Neuronal stem cell (in vitro differentiated cells): ENCODE results near the gene CDK8.

Experiments
- DNase-seq: peaks from one replicate; pipeline ENCODE4 v3.0.0-alpha.2; 2013; ENCODE audit warnings: low spot score
- H2AFZ ChIP-seq: one replicate; pipeline ENCODE4 v1.6.1; 2013; ENCODE audit warnings: mild to moderate bottlenecking, low read length, inconsistent platforms
- H2AK5ac ChIP-seq: 2 replicates; pipeline ENCODE4 v1.6.1; 2013; ENCODE audit warnings: low read depth, mild to moderate bottlenecking, inconsistent platforms, low read length, moderate library complexity, mixed read lengths
- H2BK120ac ChIP-seq: 2 replicates; pipeline ENCODE4 v1.6.1; 2013; ENCODE audit warnings: low read depth, mild to moderate bottlenecking, inconsistent platforms, low read length, moderate library complexity, mixed read lengths
- H2BK12ac ChIP-seq: one replicate; pipeline ENCODE4 v1.6.1; 2013; ENCODE audit warnings: low read length, inconsistent platforms
- H2BK15ac ChIP-seq: 2 replicates; pipeline ENCODE4 v1.6.1; 2013; ENCODE audit warnings: mild to moderate bottlenecking, low read length, inconsistent platforms, mixed read lengths
- H2BK5ac ChIP-seq: one replicate; pipeline ENCODE4 v1.6.1; 2013; ENCODE audit warnings: inconsistent platforms, mild to moderate bottlenecking, low read length, moderate library complexity
- H3K14ac ChIP-seq: one replicate; pipeline ENCODE4 v1.6.1; 2013; ENCODE audit warnings: low read length, inconsistent platforms
- H3K18ac ChIP-seq: 2 replicates; pipeline ENCODE4 v1.6.1; 2013; ENCODE audit warnings: low read length, inconsistent platforms
- H3K23ac ChIP-seq: 2 replicates; pipeline ENCODE4 v1.6.1; 2013; ENCODE audit warnings: low read depth, mild to moderate bottlenecking, mixed read lengths, low read length, inconsistent platforms; ENCODE audit not compliant: poor library complexity
- H3K27ac ChIP-seq: replicated peaks from 3 replicates; pipeline ENCODE4 v1.5.1; 2013; ENCODE audit warnings: low read length, inconsistent platforms
- H3K27me3 ChIP-seq, 3 experiments: 2 replicates each; pipeline ENCODE4 v1.6.1; 2013; ENCODE audit warnings: low read length in 3 of 3, mild to moderate bottlenecking in 2 of 3, inconsistent platforms in 1 of 3, low read depth in 1 of 3, mixed read lengths in 1 of 3, moderate library complexity in 1 of 3; ENCODE audit not compliant: control insufficient read depth in 3 of 3, insufficient read depth in 3 of 3
- H3K36me3 ChIP-seq, 2 donors: replicated peaks in 1 of 2; 2 replicates each; pipeline ENCODE4 v1.6.1; 2013; ENCODE audit warnings: low read length in 2 of 2; ENCODE audit not compliant: control insufficient read depth in 2 of 2, insufficient read depth in 2 of 2
- H3K4ac ChIP-seq: 2 replicates; pipeline ENCODE4 v1.6.1; 2013; ENCODE audit warnings: inconsistent platforms, mild to moderate bottlenecking, low read length, moderate library complexity
- H3K4me1 ChIP-seq, 2 donors: 1 replicate in 1 of 2; 2 replicates in 1 of 2; pipeline ENCODE4 v1.6.1; 2013; ENCODE audit warnings: low read length in 2 of 2, low read depth in 1 of 2; ENCODE audit not compliant: control insufficient read depth in 2 of 2, insufficient read depth in 1 of 2
- H3K4me2 ChIP-seq: one replicate; pipeline ENCODE4 v1.6.1; 2013; ENCODE audit warnings: mild to moderate bottlenecking, low read length, inconsistent platforms; ENCODE audit not compliant: insufficient read depth, poor library complexity, severe bottlenecking
- H3K4me3 ChIP-seq, 2 donors: 2 replicates each; pipeline ENCODE4 v1.5.1; 2013; ENCODE audit warnings: low read length in 2 of 2, mild to moderate bottlenecking in 2 of 2, inconsistent platforms in 1 of 2, moderate library complexity in 1 of 2
- H3K79me1 ChIP-seq: one replicate; pipeline ENCODE4 v1.6.1; 2013; ENCODE audit warnings: low read depth, mild to moderate bottlenecking, inconsistent platforms, low read length, moderate library complexity
- H3K9ac ChIP-seq: one replicate; pipeline ENCODE4 v1.6.1; 2013; ENCODE audit warnings: mild to moderate bottlenecking, low read depth, low read length, inconsistent platforms; ENCODE audit not compliant: poor library complexity
- H3K9me3 ChIP-seq, 2 donors: replicated peaks in 1 of 2; 2 replicates each; pipeline versions ENCODE3 to v1.6.1; 2013; ENCODE audit warnings: low read length in 2 of 2, mild to moderate bottlenecking in 2 of 2, inconsistent platforms in 1 of 2, low read depth in 1 of 2, mixed read lengths in 1 of 2, moderate library complexity in 1 of 2; ENCODE audit not compliant: control insufficient read depth in 2 of 2, insufficient read depth in 1 of 2
- H4K8ac ChIP-seq: one replicate; pipeline ENCODE4 v1.6.1; 2013; ENCODE audit warnings: low read depth, mild to moderate bottlenecking, inconsistent platforms, low read length, moderate library complexity
- H4K91ac ChIP-seq: one replicate; pipeline ENCODE4 v1.6.1; 2013; ENCODE audit warnings: low read length, low read depth, mild to moderate bottlenecking, inconsistent platforms; ENCODE audit not compliant: poor library complexity
- WGBS, 2 donors: extraction: QIAGEN DNeasy Blood & Tissue Kit; methylation state at CpG; one replicate each; pipeline ENCODE4 v1.1.7; 2013; ENCODE audit warnings: missing lambda C conversion rate in 2 of 2, mixed read lengths in 1 of 2; ENCODE audit not compliant: insufficient read length in 2 of 2, insufficient replicate concordance in 1 of 2; ENCODE audit errors: extremely low coverage in 2 of 2; 5-methylcytosine and 5-hydroxymethylcytosine counted together

CDK8 gene

GRCh38 chr13:26376430-26376829 lies 122.5 kb downstream of the CDK8 start:
- H3K27ac ChIP-seq, result no peak overlapping the region
- no peaks in the 10 kb centered on the region for H3K9me3 ChIP-seq
- H3K79me1 ChIP-seq, result no peaks in the 10 kb centered on the region
- H2BK120ac ChIP-seq, result no peak overlapping the region
- H3K27me3 ChIP-seq, result no peaks in the 10 kb centered on the region
- no peak overlapping the region for H3K4me3 ChIP-seq
- no peak overlapping the region for H4K91ac ChIP-seq
- no peak overlapping the region for H3K14ac ChIP-seq
- H3K4me1 ChIP-seq, result no peaks in the 10 kb centered on the region
- no peak overlapping the region for H3K9ac ChIP-seq
- no peak overlapping the region for H2BK12ac ChIP-seq
- no peak overlapping the region for H3K18ac ChIP-seq
- H3K4me2 ChIP-seq, result no peak overlapping the region
- H2BK15ac ChIP-seq, result no peak overlapping the region
- DNase-seq, result no peak
- no peak overlapping the region for H2AFZ ChIP-seq
- peaks cover 0 to 10% of the 10 kb centered on the region in 2 donors for H3K36me3 ChIP-seq
- H2BK5ac ChIP-seq, result no peak overlapping the region
- no peak overlapping the region for H4K8ac ChIP-seq
- H2AK5ac ChIP-seq, result no peak overlapping the region
- no peak overlapping the region for H3K23ac ChIP-seq
- H3K4ac ChIP-seq, result no peak overlapping the region

GRCh38 chr13:26377038-26377437 lies 123.1 kb downstream of the CDK8 start:
- Histone ChIP-seq H3K36me3 (peaks cover 0 to 9% of the 10 kb centered on the region in 2 donors), H3K27ac (no peak overlapping the region), H2BK5ac (no peak overlapping the region), H3K4me3 (no peak overlapping the region), H2BK120ac (no peak overlapping the region), H4K91ac (no peak overlapping the region), H3K18ac (no peak overlapping the region), H3K4ac (no peak overlapping the region), H3K9ac (no peak overlapping the region), H2AK5ac (no peak overlapping the region), H3K14ac (no peak overlapping the region), H3K4me1 (no peaks in the 10 kb centered on the region), H2AFZ (no peak overlapping the region), H3K27me3 (no peaks in the 10 kb centered on the region), H3K4me2 (no peak overlapping the region), H3K23ac (no peak overlapping the region), H3K79me1 (no peaks in the 10 kb centered on the region), H3K9me3 (no peaks in the 10 kb centered on the region), H4K8ac (no peak overlapping the region), H2BK12ac (no peak overlapping the region), H2BK15ac (no peak overlapping the region)
- DNase-seq, result peak; percentile 8

GRCh38 chr13:26378116-26378515 lies 124.2 kb downstream of the CDK8 start:
- Histone ChIP-seq H2AFZ (no peak overlapping the region), H3K9me3 (no peaks in the 10 kb centered on the region), H3K23ac (no peak overlapping the region), H2BK12ac (no peak overlapping the region), H3K27me3 (no peaks in the 10 kb centered on the region), H3K9ac (no peak overlapping the region), H2AK5ac (no peak overlapping the region), H4K91ac (no peak overlapping the region), H3K36me3 (no peaks in the 10 kb centered on the region), H3K18ac (no peak overlapping the region), H2BK120ac (no peak overlapping the region), H3K14ac (no peak overlapping the region), H3K4me1 (no peaks in the 10 kb centered on the region), H2BK15ac (no peak overlapping the region), H2BK5ac (no peak overlapping the region), H3K4ac (no peak overlapping the region), H3K27ac (no peak overlapping the region), H3K79me1 (no peaks in the 10 kb centered on the region), H3K4me2 (no peak overlapping the region), H4K8ac (no peak overlapping the region), H3K4me3 (no peak overlapping the region)
- no CpG with 5 or more reads among the region's 3 CpGs for WGBS, 2 donors
- no peak for DNase-seq

- Histone ChIP-seq H2AFZ (no peak overlapping the region), H2BK5ac (no peak overlapping the region), H3K27ac (no peak overlapping the region), H2BK12ac (no peak overlapping the region), H3K9me3 (no peaks in the 10 kb centered on the region), H3K4me3 (no peak overlapping the region), H3K4ac (no peak overlapping the region), H4K8ac (no peak overlapping the region), H3K4me2 (no peak overlapping the region), H3K79me1 (no peaks in the 10 kb centered on the region), H3K27me3 (no peaks in the 10 kb centered on the region), H3K14ac (no peak overlapping the region), H3K23ac (no peak overlapping the region), H2BK15ac (no peak overlapping the region), H3K36me3 (peaks cover 1 to 2% of the 10 kb centered on the region in 2 donors), H3K9ac (no peak overlapping the region), H3K18ac (no peak overlapping the region), H2BK120ac (no peak overlapping the region), H2AK5ac (no peak overlapping the region), H4K91ac (no peak overlapping the region), H3K4me1 (no peaks in the 10 kb centered on the region)
- DNase-seq, result no peak
- 100% methylated on average over 1 of the region's 5 CpGs for WGBS, 2 donors
These were observed 125.9 kb downstream of the CDK8 start for GRCh38 chr13:26379831-26380230.
